Large intestine (tissue), 3 donors: Measurements from ENCODE around the gene SPIN2B. TPM values are rescaled to one million over a fixed set of nuclear protein-coding genes. Genes with fewer than 3 reads are reported as not detected.
"Not testable (repeated sequence)": the region's sequence is repeated elsewhere in the genome, so short reads cannot be mapped to it uniquely, and the experiment has no call there.

Experiments
- DNase-seq, 2 donors: peaks; one replicate each; pipeline versions ENCODE4 v3.0.0 to v3.0.0-alpha.2; 2013
- H3K27ac ChIP-seq: one replicate; pipeline ENCODE4 v1.5.1; 2013; ENCODE audit warnings: low read length
- H3K27me3 ChIP-seq: 2 replicates; pipeline ENCODE4 v1.6.1; 2013; ENCODE audit warnings: low read length; ENCODE audit not compliant: control insufficient read depth, insufficient read depth
- H3K36me3 ChIP-seq: 2 replicates; pipeline ENCODE4 v1.6.1; 2013; ENCODE audit warnings: low read length; ENCODE audit not compliant: control insufficient read depth, insufficient read depth
- H3K4me1 ChIP-seq: one replicate; pipeline ENCODE4 v1.6.1; 2013; ENCODE audit warnings: low read length; ENCODE audit not compliant: control insufficient read depth, insufficient read depth
- H3K4me3 ChIP-seq: one replicate; pipeline ENCODE4 v1.5.1; 2013; ENCODE audit warnings: low read length
- H3K9me3 ChIP-seq: one replicate; pipeline ENCODE4 v1.6.1; 2013; ENCODE audit warnings: mild to moderate bottlenecking, low read depth, low read length, moderate library complexity; ENCODE audit not compliant: control insufficient read depth
- WGBS: methylation state at CpG from one replicate; pipeline ENCODE4 v1.1.5; 2013; ENCODE audit warnings: low lambda C conversion rate; ENCODE audit not compliant: insufficient coverage; 5-methylcytosine and 5-hydroxymethylcytosine counted together
- polyA plus RNA-seq: library from polyadenylated mRNA; unstranded; fragments of 120-200 nt; gene quantifications from one replicate; pipeline ENCODE4 v1.2.1, GENCODE V29; 2013

SPIN2B gene
- polyA plus RNA-seq, 1 donor = 12.3 TPM

DNA sequence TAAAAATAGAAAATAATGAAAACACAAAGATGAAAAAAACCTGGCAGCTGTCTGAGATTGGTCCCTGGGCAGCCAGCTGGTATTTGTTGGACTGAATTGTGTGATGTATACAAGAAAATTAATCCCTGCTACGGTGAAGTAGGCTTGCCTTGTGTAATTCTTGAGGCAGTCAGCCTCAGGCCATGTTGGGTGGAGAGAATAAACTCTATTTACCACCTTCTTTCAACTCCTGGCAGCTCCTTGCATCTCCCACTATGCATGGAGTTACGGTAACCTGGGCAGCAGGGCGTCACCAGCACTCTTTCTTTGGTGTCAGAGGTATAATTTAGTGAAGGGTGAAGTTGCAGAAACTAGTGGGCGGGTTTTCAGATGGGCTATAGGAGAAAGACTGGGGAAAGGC, 12.4 kb upstream of the SPIN2B start:
- Histone ChIP-seq H3K27ac (no peak overlapping the region), H3K27me3 (no peaks in the 10 kb centered on the region), H3K9me3 (no peaks in the 10 kb centered on the region), H3K4me1 (no peaks in the 10 kb centered on the region), H3K36me3 (no peaks in the 10 kb centered on the region), H3K4me3 (no peak overlapping the region)
- DNase-seq = no peak
- WGBS = no CpG with 5 or more reads among the region's 4 CpGs

DNA sequence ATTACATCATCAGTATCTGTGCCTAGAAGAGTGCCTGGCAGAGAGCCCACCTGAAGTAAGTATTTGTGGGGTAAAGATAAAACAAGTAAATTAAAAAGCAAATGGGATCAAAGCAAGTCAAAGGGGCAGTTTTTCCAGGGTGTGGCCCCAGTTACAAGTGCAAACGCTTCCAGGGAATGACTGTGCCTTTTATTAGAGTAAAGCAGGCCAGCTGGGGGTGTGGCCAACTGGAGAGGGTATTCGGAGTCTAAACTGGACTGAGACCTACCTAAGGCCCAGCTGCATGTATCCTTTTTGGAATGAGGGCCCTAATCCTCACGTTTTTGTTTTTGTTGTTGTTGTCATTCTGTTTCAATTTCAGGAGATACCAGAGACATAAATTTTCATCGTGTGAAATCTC, 11.9 kb upstream of the SPIN2B start:
- H3K9me3 ChIP-seq, DNase-seq, H3K4me1 ChIP-seq, H3K27ac ChIP-seq, H3K36me3 ChIP-seq, H3K4me3 ChIP-seq, H3K27me3 ChIP-seq: not testable (repeated sequence)
- WGBS = no CpG with 5 or more reads among the region's 4 CpGs

DNA sequence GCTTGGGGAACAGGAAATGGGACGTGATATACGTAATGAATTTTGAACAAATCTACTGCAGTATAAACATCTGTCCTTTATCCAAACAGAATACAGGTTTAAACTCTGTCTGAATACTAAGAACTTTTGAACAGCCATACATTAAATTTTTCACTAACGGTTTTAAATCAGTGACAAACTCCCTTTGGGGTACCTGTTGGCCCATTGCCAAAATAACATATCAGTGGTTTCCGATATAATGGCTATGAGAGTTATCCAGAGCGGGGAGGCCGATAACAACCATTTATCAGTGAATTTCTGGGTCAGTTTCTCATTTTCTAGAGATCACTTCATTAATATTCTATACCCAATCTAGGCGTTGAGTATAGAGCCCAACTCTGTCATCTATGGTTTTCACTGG, 10.7 kb upstream of the SPIN2B start:
- no peaks in the 10 kb centered on the region for H3K9me3 ChIP-seq
- WGBS = no CpG with 5 or more reads among the region's 7 CpGs
- H3K4me3 ChIP-seq = no peak overlapping the region
- H3K36me3 ChIP-seq = no peaks in the 10 kb centered on the region
- H3K4me1 ChIP-seq = no peaks in the 10 kb centered on the region
- no peak overlapping the region for H3K27ac ChIP-seq
- no peak for DNase-seq
- no peaks in the 10 kb centered on the region for H3K27me3 ChIP-seq

DNA sequence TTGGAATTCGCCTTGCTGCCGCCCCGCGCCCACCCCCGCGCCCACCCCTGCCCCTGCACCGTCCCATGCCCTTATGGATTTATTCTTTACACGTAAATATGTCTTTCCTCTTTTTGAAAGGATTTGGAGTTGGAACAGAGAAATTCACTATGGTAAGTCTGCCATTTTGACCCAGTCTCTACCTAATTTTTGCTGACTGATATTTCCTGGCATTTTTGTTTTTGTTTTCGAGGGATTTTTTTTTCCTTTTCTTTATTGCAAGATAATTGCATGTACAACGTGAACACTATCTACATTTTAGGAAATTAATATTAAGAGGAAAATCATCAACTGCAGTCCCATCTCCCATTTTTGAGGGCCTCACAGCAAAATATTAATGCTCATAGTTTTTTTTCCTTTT, 468 bp upstream of the SPIN2B start:
- DNase-seq = no peak
- Histone ChIP-seq H3K4me3 (peak overlapping the region; percentile 68), H3K27ac (peak overlapping the region; percentile 61), H3K36me3 (no peaks in the 10 kb centered on the region), H3K4me1 (no peaks in the 10 kb centered on the region), H3K9me3 (no peaks in the 10 kb centered on the region), H3K27me3 (no peaks in the 10 kb centered on the region)
- no CpG with 5 or more reads among the region's 10 CpGs for WGBS

DNA sequence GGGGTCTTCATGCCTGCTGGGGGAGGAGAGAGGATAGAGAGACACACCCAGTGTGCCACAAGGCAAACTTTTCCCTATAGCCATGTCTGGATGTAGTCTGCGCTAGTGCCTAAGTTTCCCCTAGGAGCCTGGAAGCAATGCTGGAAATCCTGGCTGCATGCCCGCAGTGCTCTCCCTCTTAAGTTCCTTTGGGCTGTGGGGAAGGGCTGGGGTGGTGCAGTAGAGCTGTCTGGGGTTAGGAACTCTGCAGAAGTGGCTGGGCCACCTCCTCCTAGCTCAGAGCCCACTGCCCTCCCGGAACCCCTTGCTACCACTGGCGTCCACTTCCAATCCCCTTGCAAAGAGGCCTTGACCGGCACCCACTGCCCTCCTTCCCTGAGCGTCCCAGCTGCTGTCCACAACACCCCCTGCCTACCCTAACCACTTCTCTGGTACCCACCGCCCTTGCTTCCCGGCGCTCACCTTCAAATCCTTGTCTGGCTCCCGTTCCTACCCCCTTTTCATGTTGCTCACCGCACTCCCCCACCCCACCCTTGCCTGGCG, 658 bp downstream of the SPIN2B start:
- peak in 1 of 2 donors; percentile 21 for DNase-seq
- H3K36me3 ChIP-seq, H3K4me1 ChIP-seq, H3K27me3 ChIP-seq, H3K27ac ChIP-seq, H3K9me3 ChIP-seq: not testable (repeated sequence)
- no CpG with 5 or more reads among the region's 12 CpGs for WGBS
- H3K4me3 ChIP-seq = peak overlapping the region; percentile 68

DNA sequence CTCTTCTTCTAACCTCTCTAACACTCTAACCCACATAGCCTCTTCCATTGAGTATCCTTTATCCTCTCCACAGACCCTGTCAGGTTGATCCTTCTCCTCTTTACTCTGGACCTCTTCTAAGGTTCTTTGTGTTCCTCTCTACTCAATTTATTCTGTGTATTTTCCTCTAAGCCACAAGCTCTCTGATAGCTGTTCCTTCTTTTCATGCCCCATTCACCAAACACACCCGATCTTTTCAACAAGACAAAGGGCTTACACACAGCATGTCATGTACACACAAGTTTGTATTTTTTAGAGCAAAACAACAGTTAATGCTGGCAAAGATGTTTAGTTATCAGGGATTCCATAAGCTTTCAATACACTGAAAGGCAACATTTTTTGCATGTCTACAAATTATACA, 1.9 kb downstream of the SPIN2B start:
- DNase-seq = no peak
- WGBS = no CpG with 5 or more reads among the region's 1 CpG
- no peak overlapping the region for H3K4me3 ChIP-seq
- H3K27me3 ChIP-seq = no peaks in the 10 kb centered on the region
- no peaks in the 10 kb centered on the region for H3K36me3 ChIP-seq
- no peaks in the 10 kb centered on the region for H3K4me1 ChIP-seq
- no peak overlapping the region for H3K27ac ChIP-seq
- no peaks in the 10 kb centered on the region for H3K9me3 ChIP-seq

DNA sequence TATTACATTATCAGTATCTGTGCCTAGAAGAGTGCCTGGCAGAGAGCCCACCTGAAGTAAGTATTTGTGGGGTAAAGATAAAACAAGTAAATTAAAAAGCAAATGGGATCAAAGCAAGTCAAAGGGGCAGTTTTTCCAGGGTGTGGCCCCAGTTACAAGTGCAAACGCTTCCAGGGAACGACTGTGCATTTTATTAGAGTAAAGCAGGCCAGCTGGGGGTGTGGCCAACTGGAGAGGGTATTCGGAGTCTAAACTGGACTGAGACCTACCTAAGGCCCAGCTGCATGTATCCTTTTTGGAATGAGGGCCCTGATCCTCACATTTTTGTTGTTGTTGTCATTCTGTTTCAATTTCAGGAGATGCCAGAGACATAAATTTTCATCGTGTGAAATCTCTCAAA, 3.8 kb downstream of the SPIN2B start:
- not testable (repeated sequence) for H3K4me3 ChIP-seq, H3K9me3 ChIP-seq, H3K27ac ChIP-seq, DNase-seq, H3K36me3 ChIP-seq, H3K4me1 ChIP-seq, H3K27me3 ChIP-seq
- no CpG with 5 or more reads among the region's 4 CpGs for WGBS

DNA sequence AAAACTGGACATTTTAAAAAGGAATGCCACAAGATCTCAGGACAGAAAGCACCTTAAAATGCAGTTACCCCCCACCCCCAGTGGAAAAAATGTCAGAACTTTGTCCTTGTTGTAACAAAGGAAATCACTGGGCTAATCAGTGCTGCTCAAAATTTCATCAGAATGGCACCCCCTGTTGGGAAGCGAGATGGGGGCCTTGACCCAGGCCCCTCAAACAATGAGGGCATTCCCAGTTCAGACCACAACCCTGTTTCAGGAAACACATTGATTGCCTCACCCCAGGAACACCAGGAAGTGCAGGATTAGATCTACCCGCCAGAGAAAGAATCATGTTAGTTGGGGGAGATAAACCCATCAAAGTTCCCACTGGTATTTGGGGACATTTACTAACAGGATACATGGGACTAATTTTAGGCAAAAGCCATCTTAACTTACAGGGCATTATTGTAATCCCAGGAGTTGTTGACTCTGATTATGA, 16.4 kb downstream of the SPIN2B start:
- Histone ChIP-seq H3K4me3 (no peak overlapping the region), H3K36me3 (peaks cover 2% of the 10 kb centered on the region), H3K27me3 (no peaks in the 10 kb centered on the region), H3K9me3 (no peaks in the 10 kb centered on the region), H3K4me1 (no peaks in the 10 kb centered on the region), H3K27ac (no peak overlapping the region)
- no peak for DNase-seq
- WGBS = no CpG with 5 or more reads among the region's 2 CpGs

DNA sequence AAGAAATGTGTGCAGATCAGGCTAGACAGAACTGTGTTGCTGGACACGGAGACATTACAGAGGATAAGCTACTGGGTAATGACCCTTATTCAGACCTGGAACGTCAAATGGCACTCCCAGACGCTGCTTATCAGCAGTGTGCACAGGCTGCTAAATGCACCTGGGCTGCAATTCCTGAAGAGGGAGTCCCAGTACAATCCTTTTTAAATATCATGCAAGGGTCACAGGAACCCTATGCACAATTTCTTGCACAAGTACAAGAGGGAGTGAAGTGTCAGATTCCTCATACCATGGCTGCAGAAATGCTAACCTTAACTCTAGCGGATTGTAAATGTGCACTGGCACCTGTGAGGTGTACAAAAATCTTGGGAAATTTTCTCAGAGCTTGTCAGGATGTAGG, 16.9 kb downstream of the SPIN2B start:
- DNase-seq = no peak
- peaks cover 2% of the 10 kb centered on the region for H3K36me3 ChIP-seq
- no peak overlapping the region for H3K27ac ChIP-seq
- H3K9me3 ChIP-seq = no peaks in the 10 kb centered on the region
- no peaks in the 10 kb centered on the region for H3K4me1 ChIP-seq
- H3K4me3 ChIP-seq = no peak overlapping the region
- no peaks in the 10 kb centered on the region for H3K27me3 ChIP-seq
- no CpG with 5 or more reads among the region's 4 CpGs for WGBS

DNA sequence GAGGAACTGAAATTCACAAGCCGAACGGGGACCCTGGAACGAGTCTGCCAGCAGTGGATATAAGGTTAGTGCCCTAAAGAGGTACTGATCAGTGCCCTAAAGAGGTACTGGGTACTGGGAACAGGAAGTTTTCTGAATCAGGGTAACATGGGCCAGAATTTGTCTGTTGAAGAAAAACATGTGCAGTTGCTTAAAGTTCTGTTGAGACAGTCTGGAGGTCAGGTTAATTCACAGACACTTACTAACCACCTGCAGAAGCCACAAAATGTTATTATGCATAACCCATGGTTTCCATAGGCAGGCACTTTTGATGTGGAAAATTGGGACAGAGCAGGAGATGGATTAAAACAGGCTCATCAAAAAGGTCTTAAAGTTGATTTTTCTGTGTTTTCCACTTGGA, 17.9 kb downstream of the SPIN2B start:
- Histone ChIP-seq H3K9me3 (no peaks in the 10 kb centered on the region), H3K4me1 (no peaks in the 10 kb centered on the region), H3K27ac (no peak overlapping the region), H3K4me3 (no peak overlapping the region), H3K36me3 (peaks cover 2% of the 10 kb centered on the region), H3K27me3 (no peaks in the 10 kb centered on the region)
- no peak for DNase-seq
- WGBS = no CpG with 5 or more reads among the region's 3 CpGs

DNA sequence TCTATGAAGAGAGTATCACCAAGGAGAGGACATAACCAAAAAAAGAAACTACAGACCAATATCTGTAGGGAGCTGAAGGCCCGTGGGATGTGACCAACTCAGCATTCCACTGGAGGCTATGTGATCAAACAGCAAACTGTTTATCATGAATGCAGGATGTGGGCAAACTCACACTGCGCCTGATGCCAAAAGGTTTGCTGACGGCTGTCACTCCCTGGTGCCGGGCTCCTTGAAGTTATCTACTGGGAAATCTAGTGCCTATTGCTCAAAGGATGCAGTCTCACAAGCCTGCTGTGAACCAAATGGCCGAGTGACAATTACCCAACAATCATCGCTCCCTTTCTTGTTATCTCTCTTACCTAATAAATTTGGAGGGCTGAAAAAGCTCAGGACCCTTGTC, 18.4 kb downstream of the SPIN2B start:
- not testable (repeated sequence) for H3K4me3 ChIP-seq, H3K4me1 ChIP-seq, H3K27ac ChIP-seq, H3K27me3 ChIP-seq, DNase-seq, H3K36me3 ChIP-seq, H3K9me3 ChIP-seq
- 100% methylated on average over 1 of the region's 6 CpGs for WGBS
